ENCODE measurements around the gene POLR1C. TPM values are rescaled to one million over a fixed set of nuclear protein-coding genes. Genes with fewer than 3 reads are reported as not detected.
"Not testable (repeated sequence)": the region's sequence is repeated elsewhere in the genome, so short reads cannot be mapped to it uniquely, and the experiment has no call there.

POLR1C gene
- total RNA-seq, 6 donors from 2014 or later, result 14.2 to 41.4 (median 24.5) TPM

GRCh38 chr6:43540507-43540906 lies 23.6 kb downstream of the POLR1C start:
- H3K4me1 ChIP-seq, result no peaks in the 10 kb centered on the region
- no peaks in the 10 kb centered on the region for H3K9me3 ChIP-seq
- no peak overlapping the region for H3K4me3 ChIP-seq
- 94 to 97% methylated on average over 5 of the region's 5 CpGs for WGBS, 2 donors
- H3K27me3 ChIP-seq, result no peaks in the 10 kb centered on the region
- no peak for TF ChIP-seq POLR2A (IDR thresholded peaks at IDR 0.05)
- no peak for TF ChIP-seq EP300 (IDR thresholded peaks at IDR 0.05)
- no peak for TF ChIP-seq POLR2AphosphoS5 (IDR thresholded peaks at IDR 0.05)
- TF ChIP-seq, protein P1, sequence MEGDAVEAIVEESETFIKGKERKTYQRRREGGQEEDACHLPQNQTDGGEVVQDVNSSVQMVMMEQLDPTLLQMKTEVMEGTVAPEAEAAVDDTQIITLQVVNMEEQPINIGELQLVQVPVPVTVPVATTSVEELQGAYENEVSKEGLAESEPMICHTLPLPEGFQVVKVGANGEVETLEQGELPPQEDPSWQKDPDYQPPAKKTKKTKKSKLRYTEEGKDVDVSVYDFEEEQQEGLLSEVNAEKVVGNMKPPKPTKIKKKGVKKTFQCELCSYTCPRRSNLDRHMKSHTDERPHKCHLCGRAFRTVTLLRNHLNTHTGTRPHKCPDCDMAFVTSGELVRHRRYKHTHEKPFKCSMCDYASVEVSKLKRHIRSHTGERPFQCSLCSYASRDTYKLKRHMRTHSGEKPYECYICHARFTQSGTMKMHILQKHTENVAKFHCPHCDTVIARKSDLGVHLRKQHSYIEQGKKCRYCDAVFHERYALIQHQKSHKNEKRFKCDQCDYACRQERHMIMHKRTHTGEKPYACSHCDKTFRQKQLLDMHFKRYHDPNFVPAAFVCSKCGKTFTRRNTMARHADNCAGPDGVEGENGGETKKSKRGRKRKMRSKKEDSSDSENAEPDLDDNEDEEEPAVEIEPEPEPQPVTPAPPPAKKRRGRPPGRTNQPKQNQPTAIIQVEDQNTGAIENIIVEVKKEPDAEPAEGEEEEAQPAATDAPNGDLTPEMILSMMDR (IDR thresholded peaks at IDR 0.05), result no peak
- ATAC-seq (ENCODE audit: low FRiP score in 2 of 2), result no peak
- no peak for DNase-seq
- peaks cover 6 to 80% (median 44%) of the 10 kb centered on the region in 4 donors for H3K36me3 ChIP-seq
- no peak overlapping the region for H3K27ac ChIP-seq

DNA sequence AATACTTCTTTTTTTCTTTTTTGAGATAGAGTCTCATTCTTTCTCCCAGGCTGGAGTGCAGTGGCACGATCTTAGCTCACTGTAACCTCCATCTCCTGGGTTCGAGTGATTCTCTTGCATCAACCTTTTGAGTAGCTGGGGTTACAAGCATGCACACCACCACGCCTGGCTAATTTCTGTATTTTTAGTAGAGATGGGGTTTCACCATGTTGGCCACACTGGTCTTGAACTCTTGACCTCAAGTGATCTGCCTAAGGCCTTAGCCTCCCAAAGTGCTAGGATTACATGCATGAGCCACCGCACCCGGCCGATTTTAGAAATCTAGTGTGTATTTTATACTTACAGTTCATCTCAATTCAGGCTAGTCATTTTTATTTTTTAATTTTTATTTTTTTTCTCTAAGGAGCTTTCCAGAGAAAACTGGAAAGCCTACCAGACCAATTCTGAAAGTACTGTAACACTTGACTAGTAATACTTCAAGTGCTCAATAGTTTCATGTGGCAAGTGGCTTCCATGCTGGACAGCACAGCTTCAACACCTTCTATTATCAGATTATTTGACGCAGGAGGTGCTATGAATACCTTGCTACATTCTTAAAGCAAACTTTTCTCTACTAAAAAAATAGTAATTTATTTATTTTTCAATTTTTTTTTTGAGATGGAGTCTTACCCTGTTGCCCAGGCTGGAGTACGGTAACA lies 25.0 kb downstream of the POLR1C start:
- DNase-seq (no peak), ATAC-seq (ENCODE audit: low FRiP score in 2 of 2) (no peak)
- no peaks in the 10 kb centered on the region for H3K27me3 ChIP-seq
- H3K4me3 ChIP-seq, result no peak overlapping the region
- TF ChIP-seq POLR2AphosphoS5 (IDR thresholded peaks at IDR 0.05) (no peak), EP300 (IDR thresholded peaks at IDR 0.05) (no peak), POLR2A (IDR thresholded peaks at IDR 0.05) (no peak)
- TF ChIP-seq, protein P1 (IDR thresholded peaks at IDR 0.05), result no peak
- WGBS, 2 donors, result 94% methylated on average over 8 of the region's 8 CpGs
- no peak overlapping the region for H3K27ac ChIP-seq
- H3K4me1 ChIP-seq, result no peaks in the 10 kb centered on the region
- H3K36me3 ChIP-seq, result peaks cover 9 to 89% (median 55%) of the 10 kb centered on the region in 4 donors
- H3K9me3 ChIP-seq, result no peaks in the 10 kb centered on the region

- ATAC-seq (ENCODE audit: low FRiP score in 2 of 2) (no peak), DNase-seq (no peak)
- Histone ChIP-seq H3K9me3 (no peaks in the 10 kb centered on the region), H3K27me3 (no peaks in the 10 kb centered on the region), H3K4me3 (no peak overlapping the region), H3K4me1 (no peaks in the 10 kb centered on the region), H3K27ac (no peak overlapping the region), H3K36me3 (peaks cover 9 to 93% (median 69%) of the 10 kb centered on the region in 4 donors)
- WGBS, 2 donors, result 74 to 85% methylated on average over 4 of the region's 4 CpGs
- no peak for TF ChIP-seq POLR2A (IDR thresholded peaks at IDR 0.05)
Observed at GRCh38 chr6:43544461-43544860, 27.6 kb downstream of the POLR1C start.

- WGBS, 2 donors, result 83 to 95% methylated on average over 3 of the region's 3 CpGs
- TF ChIP-seq EP300 (IDR thresholded peaks at IDR 0.05), result no peak
- TF ChIP-seq, protein P1 (IDR thresholded peaks at IDR 0.05), result no peak
- TF ChIP-seq POLR2AphosphoS5 (IDR thresholded peaks at IDR 0.05), result no peak
- TF ChIP-seq POLR2A (IDR thresholded peaks at IDR 0.05), result no peak
Observed at GRCh38 chr6:43547222-43547621, 30.3 kb downstream of the POLR1C start.

DNA sequence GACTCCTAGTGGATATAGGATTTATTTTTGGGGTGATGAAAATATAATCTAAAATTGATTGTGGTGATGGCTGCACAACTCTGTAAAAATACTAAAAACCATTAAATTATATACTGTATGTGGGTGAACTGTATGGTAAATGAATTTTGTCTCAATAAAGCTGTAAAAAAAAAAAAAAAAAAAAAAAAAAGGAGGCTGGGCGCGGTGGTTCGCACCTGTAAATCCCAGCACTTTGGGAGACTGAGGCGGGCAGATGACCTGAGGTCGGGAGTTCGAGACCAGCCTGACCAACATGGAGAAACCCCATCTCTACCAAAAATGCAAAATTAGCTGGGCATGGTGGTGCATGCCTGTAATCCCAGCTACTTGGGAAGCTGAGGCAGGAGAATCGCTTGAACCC lies 40.7 kb downstream of the POLR1C start:
- H3K4me3 ChIP-seq; H3K27ac ChIP-seq; H3K9me3 ChIP-seq; DNase-seq; H3K4me1 ChIP-seq; ATAC-seq (ENCODE audit: low FRiP score in 2 of 2); H3K27me3 ChIP-seq: not testable (repeated sequence)
- 96 to 99% methylated on average over 7 of the region's 7 CpGs for WGBS, 2 donors
- peaks cover 30 to 100% (median 67%) of the 10 kb centered on the region in 4 donors for H3K36me3 ChIP-seq

More at GRCh38 chr6:43547222-43547621, 30.3 kb downstream of the POLR1C start:
- ATAC-seq (ENCODE audit: low FRiP score in 2 of 2) (no peak), DNase-seq (no peak)
- H3K27ac ChIP-seq, result no peak overlapping the region
- no peaks in the 10 kb centered on the region for H3K4me1 ChIP-seq
- H3K9me3 ChIP-seq, result no peaks in the 10 kb centered on the region
- H3K27me3 ChIP-seq, result no peaks in the 10 kb centered on the region
- H3K36me3 ChIP-seq, result peaks cover 3 to 100% (median 79%) of the 10 kb centered on the region in 4 donors
- H3K4me3 ChIP-seq, result no peak overlapping the region

DNA sequence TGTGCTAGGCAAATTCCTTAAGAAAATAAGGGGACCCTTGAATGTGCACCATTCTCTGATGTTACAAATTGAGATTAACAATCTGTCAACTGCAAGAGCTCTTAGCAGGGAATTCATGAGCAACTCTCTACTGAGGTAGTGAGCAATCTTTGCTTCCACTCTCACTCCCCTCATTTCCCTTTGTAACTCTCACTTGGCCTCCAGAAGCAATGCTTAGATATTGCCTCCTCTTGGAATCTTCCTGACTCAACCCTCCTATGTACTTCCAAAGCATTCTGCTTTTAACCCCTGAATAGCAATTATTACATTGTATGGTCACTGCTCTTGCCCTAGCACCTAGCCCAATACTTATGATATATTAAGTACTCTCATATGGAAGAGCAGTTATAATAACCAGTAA lies 42.4 kb downstream of the POLR1C start:
- ATAC-seq (ENCODE audit: low FRiP score in 2 of 2) (no peak), DNase-seq (no peak)
- Histone ChIP-seq H3K27me3 (no peaks in the 10 kb centered on the region), H3K4me3 (no peak overlapping the region), H3K4me1 (no peaks in the 10 kb centered on the region), H3K9me3 (no peaks in the 10 kb centered on the region), H3K36me3 (peaks cover 40 to 100% (median 71%) of the 10 kb centered on the region in 4 donors), H3K27ac (no peak overlapping the region)
- no peak for TF ChIP-seq POLR2AphosphoS5 (IDR thresholded peaks at IDR 0.05)
- TF ChIP-seq, protein P1 (IDR thresholded peaks at IDR 0.05), result no peak
- no peak for TF ChIP-seq EP300 (IDR thresholded peaks at IDR 0.05)
- TF ChIP-seq POLR2A (IDR thresholded peaks at IDR 0.05), result no peak

All from upper lobe of left lung (tissue), 6 donors.